K562 (cell line): ENCODE measurements around the gene FGR. TPM values are rescaled to one million over a fixed set of nuclear protein-coding genes. Genes with fewer than 3 reads are reported as not detected.
A peak's percentile ranks its signal among the peaks of the same experiment; 100 is the strongest.

Experiments
- ATAC-seq: fragments of 200-7000 bp; cut with Tn5 transposase; 3 replicates; pipeline ENCODE4 v1.9.1; 2020; ENCODE audit warnings: moderate library complexity
- BruUV-seq: library from RNA; stranded (reverse); fragments of 400-500 nt; replicated peaks from 2 replicates; lab custom pipeline; 2021; lab: Mats Ljungman, UMichigan
- CTCF ChIA-PET: fragments of 300-600 bp; formaldehyde crosslinking; extraction: SDS; loops from one replicate; lab custom pipeline; 2021; ENCODE audit warnings: low intra/inter-chr PET ratio; lab: Yijun Ruan, JAX
- POLR2A ChIA-PET: fragments of 300-600, 350-650 bp; sonication (Branson Sonifier 250); formaldehyde crosslinking; extraction: SDS; loops from one replicate; lab custom pipeline; 2021; ENCODE audit warnings: antibody characterized with exemption, inconsistent platforms; lab: Yijun Ruan, JAX
- DNase-seq, 4 experiments: peaks; one replicate each; pipeline versions ENCODE4 v3.0.0 to v3.0.0-alpha.2; 2011 to 2018; ENCODE audit warnings: low spot score in 3 of 4, mixed read lengths in 3 of 4; ENCODE audit errors: extremely low read depth in 1 of 4
- FAIRE-seq: peaks from 2 replicates; lab custom pipeline; 2011; peaks lifted over from hg19 to GRCh38; lab: Jason Lieb, UNC
- H2AFZ ChIP-seq: 2 replicates; pipeline ENCODE4 v1.6.0; 2011; ENCODE audit warnings: low read depth, low read length, control low read depth, inconsistent platforms
- H3K27ac ChIP-seq: fragments of 200-600 bp; 3 replicates; pipeline ENCODE4 v1.8.0; 2011; ENCODE audit warnings: low read depth, mild to moderate bottlenecking, control low read depth, inconsistent platforms, low read length, moderate library complexity, mixed read lengths; ENCODE audit errors: extremely low read depth
- H3K27me3 ChIP-seq, 2 experiments: fragments of 300-600 bp in 1 of 2; 2 replicates in 1 of 2; 3 replicates in 1 of 2; pipeline versions ENCODE4 v1.6.0 to v1.8.0; 2011; ENCODE audit warnings: inconsistent platforms in 2 of 2, low read length in 2 of 2, mild to moderate bottlenecking in 1 of 2, mixed read lengths in 1 of 2, moderate library complexity in 1 of 2; ENCODE audit not compliant: control insufficient read depth in 2 of 2, insufficient read depth in 2 of 2
- H3K36me3 ChIP-seq: fragments of 300-600 bp; 3 replicates; pipeline ENCODE4 v1.8.0; 2011; ENCODE audit warnings: mild to moderate bottlenecking, low read length, inconsistent platforms; ENCODE audit not compliant: control insufficient read depth, insufficient read depth
- H3K4me1 ChIP-seq, 2 experiments: fragments of 200-600 bp in 1 of 2; replicated peaks in 1 of 2; 2 replicates in 1 of 2; 3 replicates in 1 of 2; pipeline versions ENCODE4 v1.5.1 to v1.8.0; 2011; ENCODE audit warnings: inconsistent platforms in 2 of 2, low read length in 2 of 2, mild to moderate bottlenecking in 1 of 2, mixed read lengths in 1 of 2, moderate library complexity in 1 of 2; ENCODE audit not compliant: control insufficient read depth in 2 of 2, insufficient read depth in 2 of 2
- H3K4me2 ChIP-seq: 2 replicates; pipeline ENCODE4 v1.6.1; 2011; ENCODE audit warnings: low read length, control low read depth, inconsistent platforms, mixed read lengths; ENCODE audit not compliant: insufficient read depth
- H3K4me3 ChIP-seq: fragments of 200-600 bp; sonication (generic), shearing (Covaris generic); 2 replicates; pipeline ENCODE4 v1.5.1; 2016; ENCODE audit warnings: control low read depth, inconsistent platforms
- H3K79me2 ChIP-seq: fragments of 200-600 bp; 3 replicates; pipeline ENCODE4 v1.8.0; 2011; ENCODE audit warnings: low read length, inconsistent platforms; ENCODE audit not compliant: control insufficient read depth, insufficient read depth
- H3K9ac ChIP-seq, 2 experiments: 2 replicates each; pipeline versions ENCODE4 v1.6.0 to v1.6.1; 2011; ENCODE audit warnings: low read depth in 2 of 2, low read length in 2 of 2, control low read depth in 1 of 2, inconsistent platforms in 1 of 2, mild to moderate bottlenecking in 1 of 2, mixed read lengths in 1 of 2; ENCODE audit not compliant: insufficient read depth in 1 of 2
- H3K9me1 ChIP-seq: one replicate; pipeline ENCODE4 v1.6.0; 2011; ENCODE audit warnings: inconsistent platforms, mild to moderate bottlenecking, low read length, moderate library complexity; ENCODE audit not compliant: control insufficient read depth, insufficient read depth
- H3K9me3 ChIP-seq: replicated peaks from 2 replicates; pipeline ENCODE4 v1.5.1; 2011; ENCODE audit warnings: low read depth, low read length, inconsistent platforms; ENCODE audit not compliant: control insufficient read depth, insufficient read depth
- H4K20me1 ChIP-seq: replicated peaks from 2 replicates; pipeline ENCODE4 v1.6.1; 2011; ENCODE audit warnings: low read length, inconsistent platforms, mixed read lengths; ENCODE audit not compliant: control insufficient read depth, insufficient read depth
- ARID1B ChIP-seq: fragments of 450-650 bp; IDR thresholded peaks from 2 replicates; pipeline ENCODE4 v1.6.1; 2016; ENCODE audit warnings: antibody characterized with exemption, mild to moderate bottlenecking, inconsistent platforms
- CLOCK ChIP-seq: fragments of 250-450 bp; sonication (Bioruptor Pico); IDR thresholded peaks from 2 replicates; pipeline ENCODE4 v1.4.0; 2020; ENCODE audit warnings: mild to moderate bottlenecking, moderate library complexity, borderline replicate concordance
- DACH1 ChIP-seq: fragments of 450-650 bp; IDR thresholded peaks from 2 replicates; pipeline ENCODE4 v1.6.1; 2018; ENCODE audit not compliant: partially characterized antibody
- JUND ChIP-seq, 2 experiments: IDR thresholded peaks; 2 replicates in 1 of 2; 3 replicates in 1 of 2; pipeline ENCODE4 v1.6.1; 2011; ENCODE audit warnings: borderline replicate concordance in 2 of 2, low read depth in 2 of 2, low read length in 2 of 2, improper control_type of control experiment in 1 of 2, missing biosample characterization in 1 of 2, missing genetic modification characterization in 1 of 2, missing genetic modification reagents in 1 of 2
- MTA1 ChIP-seq: fragments of 450-650 bp; IDR thresholded peaks from 2 replicates; pipeline ENCODE4 v1.6.1; 2017; ENCODE audit warnings: borderline replicate concordance
- NR2C1 ChIP-seq, 2 experiments: fragments of 450-650 bp; IDR thresholded peaks; 2 replicates each; pipeline ENCODE4 v1.6.1; 2017; ENCODE audit warnings: mild to moderate bottlenecking in 2 of 2, antibody characterized with exemption in 1 of 2, inconsistent platforms in 1 of 2, missing compliant biosample characterization in 1 of 2, missing genetic modification characterization in 1 of 2
- RBBP5 ChIP-seq: fragments of 200-600 bp; sonication (generic); IDR thresholded peaks from 2 replicates; pipeline ENCODE4 v1.6.1; 2012; ENCODE audit warnings: borderline replicate concordance, mild to moderate bottlenecking, low read length, control low read depth, inconsistent platforms; ENCODE audit not compliant: insufficient read depth, poor library complexity, severe bottlenecking
- RBFOX2 ChIP-seq: fragments of 200-400 bp; formaldehyde crosslinking; IDR thresholded peaks from 2 replicates; pipeline ENCODE4 v1.6.1; 2017; ENCODE audit warnings: low read depth, mild to moderate bottlenecking, low read length, moderate library complexity
- RCOR1 ChIP-seq, 2 experiments: IDR thresholded peaks; 2 replicates each; pipeline ENCODE4 v1.6.1; 2012; ENCODE audit warnings: low read depth in 2 of 2, low read length in 2 of 2, borderline replicate concordance in 1 of 2, improper control_type of control experiment in 1 of 2
- SMARCA4 ChIP-seq: fragments of 450-650 bp; IDR thresholded peaks from 2 replicates; pipeline ENCODE4 v1.6.1; 2016
- SMARCE1 ChIP-seq: fragments of 450-650 bp; IDR thresholded peaks from 2 replicates; pipeline ENCODE4 v1.7.1; 2016; ENCODE audit warnings: mild to moderate bottlenecking
- SP2 ChIP-seq: IDR thresholded peaks from 2 replicates; pipeline ENCODE4 v1.6.1; 2011; ENCODE audit warnings: mild to moderate bottlenecking, low read depth, low read length, moderate library complexity; ENCODE audit not compliant: poor library complexity, severe bottlenecking; ENCODE audit errors: extremely low read depth
- SRSF1 ChIP-seq: fragments of 200-400 bp; formaldehyde crosslinking; IDR thresholded peaks from 2 replicates; pipeline ENCODE4 v1.6.1; 2017; ENCODE audit warnings: mild to moderate bottlenecking, low read depth, low read length, moderate library complexity
- ZBTB17 ChIP-seq: fragments of 450-650 bp; formaldehyde crosslinking; IDR thresholded peaks from 2 replicates; pipeline ENCODE4 v1.4.0; 2020; ENCODE audit warnings: mild to moderate bottlenecking
- ZNF766 ChIP-seq: fragments of 200-800 bp; sonication (Bioruptor generic); conservative IDR thresholded peaks from 2 replicates; pipeline ENCODE4 v1.6.1; 2016; ENCODE audit warnings: missing genetic modification characterization, missing compliant biosample characterization
- WGBS: fragments of 100-300 bp; shearing (Covaris generic); methylation state at CpG from one replicate; pipeline ENCODE4 v1.1.6; 2016; ENCODE audit warnings: low coverage, mixed read lengths; ENCODE audit not compliant: insufficient coverage; ENCODE audit errors: missing lambda C conversion rate; 5-methylcytosine and 5-hydroxymethylcytosine counted together
- in situ Hi-C: fragments of 300-500 bp; cut with MboI; formaldehyde crosslinking; loops from 4 replicates; pipeline ENCODE4 v1.15.0; 2018; ENCODE audit warnings: inconsistent platforms, mixed read lengths
- intact Hi-C: fragments of 100-400 bp; cut with micrococcal nuclease; formaldehyde crosslinking; loops from 2 replicates; pipeline ENCODE4 v1.14.2; 2022
- polyA plus RNA-seq, 8 experiments: library from polyadenylated mRNA; depleted of rRNA in 4 of 8; stranded (reverse) in 5 of 8; unstranded in 3 of 8; fragments of >200 nt; fragmentation: Nextera tagmentation in 2 of 8; fragmentation: Illumina TruSeq in 1 of 8; extraction: Ambion mirVana in 2 of 8; extraction: Trizol in 1 of 8; gene quantifications; 2 replicates each; pipeline versions ENCODE4 v1.2.1 to v1.2.3, GENCODE V29; 2011 to 2014; ENCODE audit warnings: inconsistent platforms in 1 of 8, missing spikeins in 1 of 8
- total RNA-seq, 7 experiments: library from RNA; depleted of rRNA in 6 of 7; stranded (reverse); fragments of >200 nt in 6 of 7; fragmentation: Illumina TruSeq in 2 of 7; extraction: Trizol in 2 of 7; gene quantifications; 2 replicates each; pipeline versions ENCODE4 v1.2.1 to v1.2.3, GENCODE V29; 2011 to 2021; ENCODE audit warnings: low replicate concordance in 1 of 7
- TF ChIP-seq, protein P1 (sequence below): fragments of 250-450 bp; sonication (Bioruptor Pico); IDR thresholded peaks from 2 replicates; pipeline ENCODE4 v1.8.0; 2021; ENCODE audit warnings: mild to moderate bottlenecking, moderate library complexity

The FGR gene
- total and polyA plus RNA-seq, 9 of the 15 experiments (the other 6 are each of a cell fraction or from before 2014, with no cell fraction given), result 0.04 to 0.11 TPM; not detected in 7

GRCh38 chr1:27607239-27607804, 27.7 kb downstream of the FGR start:
- no TSS peak for BruUV-seq
- H3K9ac ChIP-seq, result peak overlapping the region; percentile 14 to 80; a peak in 3 of 4 replicates
- ChIA-PET POLR2A (interaction anchor here (0.6 to 1.4 kb wide), 15 partner anchors 8 to 300 kb away, joined by 3 to 6 read pairs (median 4); no protein-coding TSS in a partner anchor), CTCF (interaction anchor here (0.7 to 5.2 kb wide), 13 partner anchors 50 to 561 kb away, joined by 3 to 157 read pairs (median 6); no protein-coding TSS in a partner anchor)
- in situ Hi-C loops, result loop anchor here (5.0 to 25.0 kb wide), 4 partner anchors 53 to 495 kb away; no protein-coding TSS in a partner anchor
- peaks cover 9 to 25% of the 10 kb centered on the region in 2 experiments; a peak in 3 of 5 replicates for H3K27me3 ChIP-seq
- H3K4me3 ChIP-seq, result no peak overlapping the region
- H3K4me2 ChIP-seq, result peak overlapping the region; percentile 27; the same call in 1 of the 2 replicates
- H3K79me2 ChIP-seq, result peaks cover 15% of the 10 kb centered on the region
- ATAC-seq (peak; percentile 37), FAIRE-seq (peak; percentile 42), DNase-seq (peak; percentile 77 to 89 (median 84))
- 40% methylated on average over 11 of the region's 11 CpGs for WGBS
- H2AFZ ChIP-seq, result peak overlapping the region; percentile 66
- intact Hi-C loops, result loop anchor here (5.0 kb wide), 3 partner anchors 100 to 310 kb away; no protein-coding TSS in a partner anchor
- peaks cover 37 to 38% of the 10 kb centered on the region in 2 experiments for H3K4me1 ChIP-seq
- H3K9me1 ChIP-seq, result peaks cover 3% of the 10 kb centered on the region
- peak overlapping the region; percentile 33; the same call in 1 of the 3 replicates for H3K27ac ChIP-seq
- H3K9me3 ChIP-seq, result no peaks in the 10 kb centered on the region
- H3K36me3 ChIP-seq, result no peaks in the 10 kb centered on the region
- H4K20me1 ChIP-seq, result peaks cover 6% of the 10 kb centered on the region; the same call in 1 of the 2 replicates
- TF ChIP-seq ARID1B, result peak; percentile 47; the same call in 1 of the 2 replicates
- peak; percentile 15; the same call in 1 of the 2 replicates for TF ChIP-seq JUND (IDR thresholded peaks at IDR 0.05; ENCODE audit: borderline replicate concordance, low read depth, low read length)
- no peak; the same call in 2 of the 3 replicates for TF ChIP-seq JUND (tag; IDR thresholded peaks at IDR 0.05; ENCODE audit: borderline replicate concordance, low read depth, low read length)
- peak; percentile 22; the same call in 1 of the 2 replicates for TF ChIP-seq SMARCE1
- peak; percentile 42 for TF ChIP-seq RBBP5
- peak; percentile 36 for TF ChIP-seq DACH1
- TF ChIP-seq RBFOX2, result 0 out of 2 replicates have a peak, but pooled peaks have one; percentile 15
- TF ChIP-seq SMARCA4, result peak; percentile 40; the same call in 1 of the 2 replicates
- TF ChIP-seq SRSF1, result no peak
- no peak for TF ChIP-seq ZBTB17
- peak; percentile 98 for TF ChIP-seq NR2C1 (IDR thresholded peaks at IDR 0.05)
- peak; percentile 99 for TF ChIP-seq NR2C1 (tag; IDR thresholded peaks at IDR 0.05)
- peak in 1 of 2 experiments; percentile 55; a peak in 2 of 4 replicates for TF ChIP-seq RCOR1 (IDR thresholded peaks at IDR 0.05; ENCODE audit: borderline replicate concordance in 1 of 2, low read depth in 2 of 2, low read length in 2 of 2)
- TF ChIP-seq SP2, result no peak
- no peak for TF ChIP-seq CLOCK (CRISPR knock-in tag)
- TF ChIP-seq, protein P1, sequence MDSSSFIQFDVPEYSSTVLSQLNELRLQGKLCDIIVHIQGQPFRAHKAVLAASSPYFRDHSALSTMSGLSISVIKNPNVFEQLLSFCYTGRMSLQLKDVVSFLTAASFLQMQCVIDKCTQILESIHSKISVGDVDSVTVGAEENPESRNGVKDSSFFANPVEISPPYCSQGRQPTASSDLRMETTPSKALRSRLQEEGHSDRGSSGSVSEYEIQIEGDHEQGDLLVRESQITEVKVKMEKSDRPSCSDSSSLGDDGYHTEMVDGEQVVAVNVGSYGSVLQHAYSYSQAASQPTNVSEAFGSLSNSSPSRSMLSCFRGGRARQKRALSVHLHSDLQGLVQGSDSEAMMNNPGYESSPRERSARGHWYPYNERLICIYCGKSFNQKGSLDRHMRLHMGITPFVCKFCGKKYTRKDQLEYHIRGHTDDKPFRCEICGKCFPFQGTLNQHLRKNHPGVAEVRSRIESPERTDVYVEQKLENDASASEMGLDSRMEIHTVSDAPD, result no peak
- peak; percentile 48 for TF ChIP-seq ZNF766 (CRISPR knock-in tag)
- peak; percentile 20; the same call in 1 of the 2 replicates for TF ChIP-seq MTA1
